Esophagus squamous epithelium (tissue), 4 donors: ENCODE data around the gene ZC3H18.

Experiments
- POLR2A ChIP-seq, 4 donors: fragments of 450-650 bp; IDR thresholded peaks; one replicate each; pipeline ENCODE4 v1.6.1; 2017; ENCODE audit warnings: antibody characterized with exemption in 4 of 4, mild to moderate bottlenecking in 4 of 4, moderate library complexity in 3 of 4
- TF ChIP-seq, protein P1 (sequence below), 6 experiments: fragments of 450-650 bp in 4 of 6; fragments of 200-600 bp in 2 of 6; sonication (generic) in 2 of 6; IDR thresholded peaks; one replicate each; pipeline ENCODE4 v1.5.1; 2016 to 2019; ENCODE audit warnings: antibody characterized with exemption in 6 of 6, mild to moderate bottlenecking in 4 of 6, moderate library complexity in 4 of 6

DNA sequence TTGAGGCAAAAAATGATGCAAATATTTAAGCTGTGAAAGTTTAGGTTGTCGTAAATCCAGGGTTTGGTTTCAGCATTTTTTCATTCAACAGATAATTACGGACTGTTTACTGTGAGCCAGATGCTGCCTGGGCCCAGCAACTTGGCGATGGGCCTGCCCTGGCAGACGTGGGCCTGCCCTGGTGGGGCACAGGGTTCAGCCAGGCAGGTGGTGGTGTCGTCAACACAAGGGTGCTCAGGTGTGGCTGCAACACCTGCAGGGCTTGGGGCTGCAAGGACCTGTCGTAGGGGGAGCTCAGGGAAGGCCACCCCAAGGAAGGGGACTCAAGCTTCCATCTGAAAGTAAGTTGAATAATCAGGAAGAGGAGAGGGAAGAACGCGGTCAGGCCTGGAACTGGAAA, 15.1 kb downstream of the ZC3H18 start:
- TF ChIP-seq POLR2A (IDR thresholded peaks at IDR 0.05) = no peak
- TF ChIP-seq, protein P1, sequence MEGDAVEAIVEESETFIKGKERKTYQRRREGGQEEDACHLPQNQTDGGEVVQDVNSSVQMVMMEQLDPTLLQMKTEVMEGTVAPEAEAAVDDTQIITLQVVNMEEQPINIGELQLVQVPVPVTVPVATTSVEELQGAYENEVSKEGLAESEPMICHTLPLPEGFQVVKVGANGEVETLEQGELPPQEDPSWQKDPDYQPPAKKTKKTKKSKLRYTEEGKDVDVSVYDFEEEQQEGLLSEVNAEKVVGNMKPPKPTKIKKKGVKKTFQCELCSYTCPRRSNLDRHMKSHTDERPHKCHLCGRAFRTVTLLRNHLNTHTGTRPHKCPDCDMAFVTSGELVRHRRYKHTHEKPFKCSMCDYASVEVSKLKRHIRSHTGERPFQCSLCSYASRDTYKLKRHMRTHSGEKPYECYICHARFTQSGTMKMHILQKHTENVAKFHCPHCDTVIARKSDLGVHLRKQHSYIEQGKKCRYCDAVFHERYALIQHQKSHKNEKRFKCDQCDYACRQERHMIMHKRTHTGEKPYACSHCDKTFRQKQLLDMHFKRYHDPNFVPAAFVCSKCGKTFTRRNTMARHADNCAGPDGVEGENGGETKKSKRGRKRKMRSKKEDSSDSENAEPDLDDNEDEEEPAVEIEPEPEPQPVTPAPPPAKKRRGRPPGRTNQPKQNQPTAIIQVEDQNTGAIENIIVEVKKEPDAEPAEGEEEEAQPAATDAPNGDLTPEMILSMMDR (IDR thresholded peaks at IDR 0.05) = no peak
